GM20431 (cell line): ENCODE results near the gene SYT3.

Experiments
- in situ Hi-C: fragments of 300-500 bp; cut with MseI, MboI; formaldehyde crosslinking; loops from one replicate; pipeline ENCODE4 v1.15.0; 2020; ENCODE audit warnings: low sequenced_read_pairs; ENCODE audit not compliant: unreplicated experiment

SYT3 gene

GRCh38 chr19:50662651-50663481 is 23.2 kb upstream of the SYT3 start:
- in situ Hi-C loops, result no loop called here

- in situ Hi-C loops, result no loop called here
These were observed 22.3 kb upstream of the SYT3 start for GRCh38 chr19:50661766-50662650.

GRCh38 chr19:50661023-50661422 is 21.3 kb upstream of the SYT3 start:
- in situ Hi-C loops, result no loop called here

GRCh38 chr19:50660088-50660366 is 20.3 kb upstream of the SYT3 start:
- in situ Hi-C loops, result no loop called here

- in situ Hi-C loops, result no loop called here
These were observed 19.8 kb upstream of the SYT3 start for GRCh38 chr19:50659318-50660087.

GRCh38 chr19:50658441-50659317 is 19.0 kb upstream of the SYT3 start:
- in situ Hi-C loops, result no loop called here

- in situ Hi-C loops, result no loop called here
These were observed 18.2 kb upstream of the SYT3 start for GRCh38 chr19:50657712-50658440.

- in situ Hi-C loops, result no loop called here
These were observed 17.6 kb upstream of the SYT3 start for GRCh38 chr19:50657222-50657669.

GRCh38 chr19:50654882-50655281 is 15.2 kb upstream of the SYT3 start:
- in situ Hi-C loops, result no loop called here

- in situ Hi-C loops, result no loop called here
These were observed 13.0 kb upstream of the SYT3 start for GRCh38 chr19:50652722-50653121.

GRCh38 chr19:50651174-50651573 is 11.5 kb upstream of the SYT3 start:
- in situ Hi-C loops, result no loop called here

- in situ Hi-C loops, result no loop called here
These were observed 10.0 kb upstream of the SYT3 start, which contains the start of gene C19orf81 for GRCh38 chr19:50649433-50650391. C19orf81 (plus strand) TSS chr19:50649445; CDS start chr19:50649445, 0 bp downstream.

- in situ Hi-C loops, result no loop called here
These were observed 9.0 kb upstream of the SYT3 start for GRCh38 chr19:50648659-50649058.

- in situ Hi-C loops, result no loop called here
These were observed 8.4 kb upstream of the SYT3 start for GRCh38 chr19:50647879-50648615.

GRCh38 chr19:50646074-50646807 is 6.6 kb upstream of the SYT3 start:
- in situ Hi-C loops, result no loop called here

GRCh38 chr19:50645107-50645506 is 5.4 kb upstream of the SYT3 start:
- in situ Hi-C loops, result no loop called here
